Activated CD8-positive, alpha-beta memory T cell treated with anti-CD3 and anti-CD28 coated beads, Interleukin-2, amount 50 U/mL, for 48 hours (primary cell): ENCODE data around the gene PGM1.

Source experiments
- DNase-seq: peaks from one replicate; pipeline ENCODE4 v3.0.0-alpha.2; 2020

PGM1 gene

GRCh38 chr1:63635681-63636080, 42.5 kb downstream of the PGM1 start:
- no peak for DNase-seq

DNA sequence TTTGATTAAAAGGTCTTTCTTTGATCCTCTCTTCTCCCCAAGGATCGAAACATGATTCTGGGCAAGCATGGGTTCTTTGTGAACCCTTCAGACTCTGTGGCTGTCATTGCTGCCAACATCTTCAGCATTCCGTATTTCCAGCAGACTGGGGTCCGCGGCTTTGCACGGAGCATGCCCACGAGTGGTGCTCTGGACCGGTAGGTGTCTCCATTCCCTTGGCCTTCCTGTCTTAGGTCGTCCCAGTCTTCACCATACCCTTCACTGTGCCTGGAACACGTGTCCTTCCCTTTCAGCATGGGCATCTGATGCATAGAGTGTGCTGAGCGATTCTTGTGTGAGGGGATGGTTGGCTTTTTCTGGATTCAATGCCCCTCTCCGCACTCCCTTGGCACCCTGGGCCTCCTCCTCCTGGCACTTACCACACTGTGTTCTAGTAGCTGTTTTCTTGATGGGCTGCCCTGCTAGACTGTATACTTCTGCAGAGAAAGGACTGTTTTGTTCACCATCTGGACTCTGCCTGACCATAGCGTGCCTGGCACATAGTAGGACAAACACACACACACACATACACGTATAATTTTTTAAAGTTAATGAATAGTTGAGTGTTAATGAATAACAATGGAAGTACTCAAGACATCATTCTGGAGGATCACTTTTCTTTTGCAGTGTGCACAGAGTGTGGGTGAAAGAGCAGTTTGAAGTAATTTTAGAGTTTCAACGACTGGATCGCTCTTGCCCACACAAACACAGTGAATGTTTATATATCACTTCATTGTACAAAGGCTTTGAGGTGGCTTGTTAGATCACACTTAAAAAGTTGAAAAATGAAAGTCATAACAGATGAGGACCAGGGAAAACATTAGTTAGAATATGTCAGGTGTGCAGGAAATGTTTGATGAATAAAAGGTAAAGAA, 43.2 kb downstream of the PGM1 start:
- no peak for DNase-seq

- DNase-seq, result no peak
Measured at GRCh38 chr1:63638471-63638870, 45.3 kb downstream of the PGM1 start.

DNA sequence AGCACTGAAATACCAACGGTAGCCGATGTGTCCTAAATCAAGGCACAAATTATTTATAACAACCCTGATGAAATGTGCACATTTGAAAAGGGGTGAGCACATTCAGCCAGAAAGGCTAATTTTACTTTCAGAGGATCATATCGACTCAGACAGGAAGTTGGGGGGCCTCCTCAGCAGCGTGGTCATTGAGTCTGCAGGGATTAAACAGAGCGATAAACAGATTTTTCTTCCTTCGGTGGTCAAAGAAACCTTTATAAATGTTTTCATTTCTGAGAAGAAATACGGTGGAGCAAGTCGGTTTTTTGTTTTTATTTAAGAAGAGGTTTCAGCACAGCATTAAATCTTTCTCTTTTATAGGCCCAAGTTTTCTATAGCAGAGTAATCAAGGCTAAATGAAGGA, 45.7 kb downstream of the PGM1 start:
- no peak for DNase-seq

DNA sequence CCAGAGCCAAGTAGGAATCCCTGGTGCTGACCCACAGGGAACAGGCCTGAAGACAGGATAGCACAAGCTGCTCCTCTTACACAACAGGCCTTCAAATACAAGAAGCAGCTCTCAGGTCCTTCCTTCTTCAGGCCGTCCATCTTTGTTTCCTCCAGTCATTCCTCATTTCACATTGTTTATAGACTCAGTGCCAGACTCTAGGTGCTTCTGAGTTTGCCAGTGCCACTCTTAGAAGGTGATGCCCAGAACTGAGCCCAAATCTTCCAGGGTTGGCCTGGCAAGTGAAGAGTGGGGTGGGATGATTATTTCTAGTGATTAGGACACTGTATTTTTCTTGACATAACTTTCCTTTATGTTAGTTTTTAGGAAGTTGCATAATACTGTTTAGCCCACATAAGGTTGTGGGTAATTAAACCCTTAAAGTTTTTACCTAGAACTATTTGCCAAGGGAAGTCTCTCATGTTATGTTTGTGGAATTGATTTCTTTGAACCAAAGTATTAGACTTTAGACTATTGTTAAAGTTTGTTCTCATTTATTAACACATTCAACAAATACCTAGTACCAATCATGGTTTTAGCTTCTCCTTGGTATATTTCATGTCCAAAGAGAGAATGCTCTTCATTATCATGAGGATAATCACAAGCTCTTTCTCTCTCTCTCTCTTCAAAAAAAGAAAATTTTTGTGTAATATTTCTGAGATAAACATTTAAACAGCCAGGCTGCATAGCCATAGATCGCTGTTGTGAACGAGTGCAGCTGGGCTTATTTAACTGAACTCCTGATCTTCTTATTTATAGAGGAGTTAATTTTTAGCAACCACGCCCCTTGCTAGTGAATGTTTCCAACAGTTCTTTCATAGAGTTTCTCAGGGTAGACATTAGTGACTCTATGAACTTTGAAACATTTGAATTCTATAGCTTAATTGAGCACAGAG, 47.7 kb downstream of the PGM1 start:
- no peak for DNase-seq

DNA sequence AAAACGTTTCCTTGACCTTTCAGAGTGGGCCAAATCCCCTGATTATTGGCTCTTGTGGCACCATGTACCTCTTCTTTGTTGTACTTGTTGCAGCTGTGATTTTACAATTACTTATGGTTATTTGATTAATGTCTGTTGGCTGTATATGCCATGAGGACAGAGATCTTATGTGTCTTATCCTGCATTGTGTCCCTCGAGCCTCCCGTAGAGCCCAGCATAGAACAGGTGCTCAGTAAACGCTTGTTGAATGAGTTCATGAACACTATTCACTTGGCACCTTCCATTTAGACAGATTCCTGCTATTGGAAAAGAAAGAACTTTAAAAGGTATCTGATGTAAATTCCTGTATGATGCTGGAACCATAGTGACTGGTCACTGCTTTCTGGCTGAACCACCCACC, 48.4 kb downstream of the PGM1 start:
- DNase-seq, result no peak

DNA sequence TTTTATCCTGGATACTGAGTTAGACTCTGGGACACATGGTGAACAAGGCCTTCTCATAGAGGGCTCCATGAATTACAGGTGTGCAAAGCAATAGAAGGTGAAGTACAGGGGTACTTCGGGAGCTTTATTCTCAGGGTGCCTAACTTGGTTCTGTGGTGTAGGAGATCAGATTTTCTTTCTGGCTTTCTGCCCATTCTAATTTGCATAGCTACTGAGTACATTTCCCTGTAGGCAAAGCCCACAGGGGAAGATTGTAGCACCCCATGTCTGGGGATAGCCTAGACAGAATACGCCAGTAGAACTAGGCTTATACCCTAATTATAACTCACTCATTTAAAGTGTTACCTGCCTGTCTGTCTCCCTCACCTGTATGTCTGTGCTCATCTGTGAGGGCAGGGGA, 49.7 kb downstream of the PGM1 start:
- DNase-seq, result no peak

- no peak for DNase-seq
Measured at GRCh38 chr1:63643517-63643916, 50.3 kb downstream of the PGM1 start.

GRCh38 chr1:63643926-63644325, 50.7 kb downstream of the PGM1 start:
- DNase-seq, result no peak

- DNase-seq, result no peak
Measured at GRCh38 chr1:63645317-63645716, 52.1 kb downstream of the PGM1 start.

DNA sequence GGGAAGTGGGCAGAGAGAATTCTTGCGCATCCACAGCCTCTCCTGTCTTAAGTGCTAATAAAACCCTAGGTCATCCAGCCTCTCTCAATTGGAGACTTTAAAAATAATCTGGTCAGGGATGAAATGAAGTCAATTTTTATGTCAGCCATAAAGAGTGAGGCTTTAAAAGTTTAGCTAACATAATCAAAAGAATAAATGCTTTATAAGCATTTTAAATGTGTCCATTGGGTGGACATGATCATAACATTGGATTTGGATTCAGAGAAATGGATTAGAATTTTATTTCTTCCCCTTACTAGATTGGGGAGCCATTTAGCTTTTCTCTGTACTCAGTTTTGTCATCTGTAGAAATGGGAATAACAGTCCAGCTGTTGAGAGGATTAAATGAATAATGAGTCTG, 55.5 kb downstream of the PGM1 start:
- no peak for DNase-seq

DNA sequence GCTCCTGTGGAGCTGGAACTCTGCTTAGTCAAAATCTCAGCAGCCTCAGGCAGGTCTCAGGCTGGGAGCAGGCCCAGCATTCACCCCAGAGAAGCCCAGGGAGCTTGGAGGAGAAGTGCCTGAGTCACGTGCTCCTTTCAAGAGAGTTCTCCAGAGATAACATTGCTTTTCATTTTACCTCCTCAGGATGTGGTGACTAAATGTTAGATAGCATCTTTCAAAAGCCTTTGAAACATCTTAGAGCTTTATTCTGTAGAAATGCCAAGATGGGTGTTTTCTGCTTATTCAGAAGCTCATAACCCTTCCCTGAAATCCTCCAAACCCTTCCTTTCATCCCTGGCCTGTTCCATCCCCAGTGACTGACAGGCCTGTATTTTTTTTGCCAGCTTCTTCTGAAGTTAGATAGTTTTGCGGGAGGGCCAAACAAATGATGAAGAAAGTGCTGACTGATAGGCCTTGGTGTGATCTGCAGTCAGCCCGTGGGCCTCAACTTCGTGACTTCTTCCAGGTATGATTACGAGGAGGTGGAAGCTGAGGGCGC, 58.0 kb downstream of the PGM1 start:
- no peak for DNase-seq

GRCh38 chr1:63653976-63654375, 60.8 kb downstream of the PGM1 start:
- DNase-seq, result no peak

GRCh38 chr1:63659448-63659847, 66.2 kb downstream of the PGM1 start:
- no peak for DNase-seq

DNA sequence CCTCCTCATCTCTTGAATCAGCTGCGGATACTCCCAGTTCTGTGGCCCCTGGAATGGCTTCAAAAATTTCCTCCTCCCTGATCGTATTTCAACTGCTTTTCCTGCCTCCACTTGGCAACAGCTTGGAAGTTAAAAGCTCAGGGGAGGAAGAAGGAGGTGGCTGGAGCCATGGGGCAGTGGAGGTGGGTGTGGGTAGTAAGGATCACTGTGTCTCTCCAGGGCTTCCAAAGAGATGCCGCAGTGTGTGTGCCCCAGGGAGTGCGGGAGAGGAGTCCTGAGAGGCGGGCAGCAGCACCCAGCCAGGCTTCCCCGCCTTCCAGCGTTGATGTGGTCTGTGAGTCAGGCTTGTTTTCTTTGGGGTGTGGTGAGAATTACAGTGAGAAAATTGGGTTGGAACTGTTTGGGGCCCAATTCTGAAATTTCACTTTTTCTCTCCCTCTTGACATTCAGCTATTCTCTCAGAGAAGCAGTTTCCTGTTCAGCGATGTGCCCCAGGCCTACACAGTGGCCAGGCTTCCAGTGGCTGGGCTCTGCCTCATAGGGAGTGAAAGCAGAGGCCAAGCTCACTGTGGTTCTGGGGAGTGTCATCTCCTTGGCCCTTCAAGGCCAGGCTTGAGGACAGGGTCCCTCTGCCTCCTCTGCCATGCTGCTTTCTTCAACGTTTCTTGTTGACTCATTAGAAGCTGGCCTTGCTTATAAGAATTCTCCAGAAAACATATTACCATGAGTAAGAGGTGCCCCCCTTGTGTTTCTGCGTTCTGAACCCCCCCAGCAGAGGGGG, 69.0 kb downstream of the PGM1 start:
- no peak for DNase-seq

DNA sequence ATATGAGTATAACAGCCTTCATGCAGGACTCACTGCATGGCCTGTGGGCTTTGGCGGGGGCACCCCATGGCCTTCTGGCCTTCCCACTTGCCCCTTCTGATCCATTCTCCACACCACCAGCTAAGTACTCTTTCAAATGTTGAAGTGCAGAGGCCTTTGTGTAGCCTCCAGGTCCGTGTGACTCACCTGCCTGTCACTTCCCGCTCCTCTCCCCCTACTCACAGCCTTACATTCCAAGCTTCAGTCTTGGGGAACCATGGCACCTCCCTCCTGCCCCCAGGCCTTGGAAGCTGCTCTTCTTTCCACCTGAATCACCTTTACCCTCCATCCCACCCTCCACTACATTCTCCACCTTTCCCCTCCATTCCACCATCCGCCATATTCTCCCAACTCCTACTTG, 69.6 kb downstream of the PGM1 start:
- DNase-seq, result no peak

- DNase-seq, result no peak
Measured at GRCh38 chr1:63663301-63663700, 70.1 kb downstream of the PGM1 start.

DNA sequence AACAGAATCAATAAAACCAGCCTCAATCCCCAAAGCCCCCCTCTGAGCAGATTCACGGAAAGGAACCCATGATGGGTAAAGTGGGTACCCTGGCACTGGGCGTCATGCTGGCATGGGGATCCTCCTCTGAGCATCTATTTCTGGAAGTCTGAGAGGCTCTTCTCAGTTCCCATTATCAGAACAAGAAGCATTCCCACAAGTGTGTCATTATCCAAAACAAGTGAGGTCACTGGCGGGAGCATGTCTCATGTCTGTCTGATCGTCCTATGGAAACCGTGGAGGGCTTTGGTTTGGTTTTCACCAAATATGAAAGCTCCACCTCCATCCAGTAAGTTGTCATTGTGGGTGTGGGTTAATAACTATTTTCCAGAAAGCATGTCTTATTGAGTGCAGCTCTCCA, 70.7 kb downstream of the PGM1 start:
- DNase-seq, result no peak

GRCh38 chr1:63664742-63665141, 71.5 kb downstream of the PGM1 start:
- DNase-seq, result no peak

DNA sequence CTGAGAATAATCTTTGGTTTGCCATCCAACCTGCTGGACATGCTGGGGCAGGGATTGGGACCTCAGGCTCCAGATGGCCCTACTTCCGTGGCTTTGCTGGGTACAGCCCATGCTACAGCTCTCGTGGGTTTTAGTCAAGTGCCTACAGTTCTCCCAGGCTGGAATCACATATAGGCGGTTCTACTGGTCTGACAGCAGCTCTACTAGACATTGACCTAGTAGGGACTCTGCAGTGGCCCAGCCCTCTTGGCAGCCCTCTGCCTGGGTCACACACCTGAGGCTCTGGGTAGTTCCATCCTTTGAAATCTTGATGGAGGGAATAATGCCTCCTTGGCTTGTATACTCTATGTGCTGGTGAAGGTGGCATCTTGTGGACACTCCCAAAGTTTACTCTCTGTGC, 72.2 kb downstream of the PGM1 start:
- no peak for DNase-seq

DNA sequence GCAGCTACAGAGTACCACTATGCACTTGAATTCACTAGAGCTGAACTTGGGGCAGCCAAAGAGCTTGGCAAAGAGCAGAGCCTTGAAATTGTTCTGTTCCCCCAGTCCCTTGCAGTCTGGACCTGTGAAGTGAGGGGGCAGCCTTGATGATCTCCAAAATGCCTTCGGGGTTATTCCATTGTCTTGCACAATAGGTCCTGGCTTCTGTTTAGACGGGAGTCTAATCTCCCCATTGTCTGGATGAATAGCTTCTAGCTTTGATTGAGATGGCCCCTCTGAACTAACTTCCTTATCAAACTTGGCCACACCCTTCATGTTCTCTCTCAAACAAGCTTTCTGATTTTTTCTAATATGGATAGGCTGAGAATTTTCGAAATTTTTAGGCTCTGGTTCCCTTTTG, 72.6 kb downstream of the PGM1 start:
- no peak for DNase-seq

DNA sequence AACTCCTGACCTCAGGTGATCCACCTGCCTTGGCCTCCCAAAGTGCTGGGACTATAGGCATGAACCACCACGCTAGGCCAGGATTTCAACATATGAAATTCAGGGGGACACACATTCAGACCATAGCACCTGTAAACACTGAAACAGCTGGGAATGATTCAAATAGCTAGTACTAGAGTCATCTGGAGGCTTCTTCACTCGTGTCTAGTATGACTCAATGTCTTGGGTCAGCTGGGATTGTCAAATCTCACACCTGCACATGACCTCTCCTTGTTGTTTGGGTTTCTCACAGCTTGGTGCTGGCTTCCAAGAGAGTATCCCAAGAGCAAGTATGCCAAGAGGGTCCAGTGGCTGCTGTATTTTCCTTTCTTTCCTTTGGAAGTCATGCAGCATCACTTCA, 75.1 kb downstream of the PGM1 start:
- DNase-seq, result no peak
